ENCODE measurements around the gene CNTNAP5. TPM values are rescaled to one million over a fixed set of nuclear protein-coding genes. Genes with fewer than 3 reads are reported as not detected.

Gene CNTNAP5
- total and polyA plus RNA-seq, 4 donors: not detected

GRCh38 chr2:124049136-124049535 lies 24.0 kb downstream of the CNTNAP5 start:
- Histone ChIP-seq H3K9me3 (ENCODE audit: control insufficient read depth in 4 of 4, low read length in 3 of 4) (no peaks in the 10 kb centered on the region), H3K27me3 (ENCODE audit: control insufficient read depth in 4 of 4, insufficient read depth in 4 of 4, low read length in 3 of 4) (peaks cover 0 to 3% (median 0%) of the 10 kb centered on the region in 4 donors), H3K36me3 (ENCODE audit: control insufficient read depth in 4 of 4, insufficient read depth in 3 of 4, low read depth in 1 of 4, low read length in 3 of 4) (no peaks in the 10 kb centered on the region), H3K4me1 (ENCODE audit: control insufficient read depth in 4 of 4, insufficient read depth in 4 of 4, low read length in 3 of 4) (no peaks in the 10 kb centered on the region), H3K9ac (ENCODE audit: low read depth in 1 of 2, low read length in 2 of 2) (no peak overlapping the region), H3K4me3 (ENCODE audit: low read depth in 1 of 3, low read length in 3 of 3) (no peak overlapping the region), H3K27ac (ENCODE audit: low read depth in 1 of 2, low read length in 2 of 2) (no peak overlapping the region)
- DNase-seq (ENCODE audit: low spot score): no peak
- no peak for TF ChIP-seq YY1 (IDR thresholded peaks at IDR 0.05)
- TF ChIP-seq MAX (IDR thresholded peaks at IDR 0.05): no peak
- no peak for TF ChIP-seq FOXA1 (IDR thresholded peaks at IDR 0.05)
- TF ChIP-seq HNF4G (IDR thresholded peaks at IDR 0.05): no peak
- TF ChIP-seq FOXA2 (IDR thresholded peaks at IDR 0.05): no peak
- no peak for TF ChIP-seq RXRA (IDR thresholded peaks at IDR 0.05)
- TF ChIP-seq GABPA (IDR thresholded peaks at IDR 0.05 in 1 of 2, conservative IDR thresholded peaks at IDR 0.05 in 1 of 2): no peak
- TF ChIP-seq SP1 (IDR thresholded peaks at IDR 0.05): no peak
- TF ChIP-seq EGR1 (IDR thresholded peaks at IDR 0.05; ENCODE audit: low read depth in 2 of 2): no peak
- no peak for TF ChIP-seq REST (IDR thresholded peaks at IDR 0.05)
- no peak for TF ChIP-seq ATF3 (IDR thresholded peaks at IDR 0.05)
- TF ChIP-seq HNF4A (conservative IDR thresholded peaks at IDR 0.05): no peak
- TF ChIP-seq RAD21 (IDR thresholded peaks at IDR 0.05): no peak
- TF ChIP-seq JUND (IDR thresholded peaks at IDR 0.05): no peak
- no peak for TF ChIP-seq NR2F2 (IDR thresholded peaks at IDR 0.05)
- WGBS: 70% methylated on average over 4 of the region's 4 CpGs

GRCh38 chr2:124050833-124051497 lies 25.9 kb downstream of the CNTNAP5 start:
- no peak for TF ChIP-seq RXRA (IDR thresholded peaks at IDR 0.05)
- no peaks in the 10 kb centered on the region for H3K36me3 ChIP-seq (ENCODE audit: control insufficient read depth in 4 of 4, insufficient read depth in 3 of 4, low read depth in 1 of 4, low read length in 3 of 4)
- no peak overlapping the region for H3K4me3 ChIP-seq (ENCODE audit: low read depth in 1 of 3, low read length in 3 of 3)
- H3K4me1 ChIP-seq (ENCODE audit: control insufficient read depth in 4 of 4, insufficient read depth in 4 of 4, low read length in 3 of 4): no peaks in the 10 kb centered on the region
- H3K9ac ChIP-seq (ENCODE audit: low read depth in 1 of 2, low read length in 2 of 2): no peak overlapping the region
- H3K27ac ChIP-seq (ENCODE audit: low read depth in 1 of 2, low read length in 2 of 2): no peak overlapping the region
- WGBS: 56% methylated on average over 2 of the region's 2 CpGs
- H3K9me3 ChIP-seq (ENCODE audit: control insufficient read depth in 4 of 4, low read length in 3 of 4): no peaks in the 10 kb centered on the region
- H3K27me3 ChIP-seq (ENCODE audit: control insufficient read depth in 4 of 4, insufficient read depth in 4 of 4, low read length in 3 of 4): peaks cover 0 to 3% (median 0%) of the 10 kb centered on the region in 4 donors
- DNase-seq (ENCODE audit: low spot score): no peak

- 77% methylated on average over 3 of the region's 3 CpGs for WGBS
- Histone ChIP-seq H3K27ac (ENCODE audit: low read depth in 1 of 2, low read length in 2 of 2) (no peak overlapping the region), H3K9ac (ENCODE audit: low read depth in 1 of 2, low read length in 2 of 2) (no peak overlapping the region), H3K4me3 (ENCODE audit: low read depth in 1 of 3, low read length in 3 of 3) (no peak overlapping the region), H3K4me1 (ENCODE audit: control insufficient read depth in 4 of 4, insufficient read depth in 4 of 4, low read length in 3 of 4) (no peaks in the 10 kb centered on the region), H3K9me3 (ENCODE audit: control insufficient read depth in 4 of 4, low read length in 3 of 4) (no peaks in the 10 kb centered on the region), H3K27me3 (ENCODE audit: control insufficient read depth in 4 of 4, insufficient read depth in 4 of 4, low read length in 3 of 4) (peaks cover 0 to 3% (median 0%) of the 10 kb centered on the region in 4 donors), H3K36me3 (ENCODE audit: control insufficient read depth in 4 of 4, insufficient read depth in 3 of 4, low read depth in 1 of 4, low read length in 3 of 4) (no peaks in the 10 kb centered on the region)
- no peak for DNase-seq (ENCODE audit: low spot score)
- no peak for TF ChIP-seq RAD21 (IDR thresholded peaks at IDR 0.05)
Observed at GRCh38 chr2:124053796-124054195, 28.7 kb downstream of the CNTNAP5 start.
